ENCODE data around the gene RNF146.
"Not testable (repeated sequence)": the region's sequence is repeated elsewhere in the genome, so short reads cannot be mapped to it uniquely, and the experiment has no call there.

Gene RNF146, protein sequence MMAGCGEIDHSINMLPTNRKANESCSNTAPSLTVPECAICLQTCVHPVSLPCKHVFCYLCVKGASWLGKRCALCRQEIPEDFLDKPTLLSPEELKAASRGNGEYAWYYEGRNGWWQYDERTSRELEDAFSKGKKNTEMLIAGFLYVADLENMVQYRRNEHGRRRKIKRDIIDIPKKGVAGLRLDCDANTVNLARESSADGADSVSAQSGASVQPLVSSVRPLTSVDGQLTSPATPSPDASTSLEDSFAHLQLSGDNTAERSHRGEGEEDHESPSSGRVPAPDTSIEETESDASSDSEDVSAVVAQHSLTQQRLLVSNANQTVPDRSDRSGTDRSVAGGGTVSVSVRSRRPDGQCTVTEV

DNA sequence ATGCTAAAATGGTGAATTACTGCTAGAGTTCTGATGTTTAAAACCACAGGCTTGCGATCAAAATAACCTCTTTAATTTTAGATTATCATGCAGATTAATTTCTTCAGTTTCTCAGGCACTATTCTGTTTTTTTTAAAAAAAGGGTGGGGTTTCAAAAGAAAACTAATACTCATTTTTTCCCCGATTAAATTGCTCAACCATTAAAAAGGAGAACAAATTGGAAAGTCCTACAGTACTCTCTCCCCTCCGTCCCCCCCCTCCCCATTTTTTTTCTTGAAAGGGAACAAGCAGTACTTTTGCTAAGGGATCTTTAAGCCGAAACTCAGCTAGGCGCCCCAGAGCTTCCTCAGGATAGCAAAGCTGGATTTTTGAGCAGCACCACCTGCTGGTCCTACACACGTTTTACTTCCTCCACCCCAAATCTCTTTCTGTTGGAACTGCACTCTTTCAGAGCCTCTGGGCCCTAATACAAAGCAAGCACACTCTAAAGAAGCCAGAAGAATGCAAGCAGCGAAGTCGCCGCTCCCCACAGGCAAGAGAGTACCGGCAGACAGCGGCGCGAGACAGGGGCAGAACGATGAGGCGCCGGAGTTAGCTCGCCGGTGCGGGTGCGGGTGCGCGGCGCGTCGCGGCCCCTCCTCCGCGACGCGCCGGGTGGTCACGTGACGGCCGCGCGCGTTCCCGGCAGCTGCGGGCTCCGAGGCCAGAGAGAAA lies at the start of gene RNF146:
Gene RNF146 (plus strand): TSS at position 687 of the 714 bp plus-strand sequence. CDS start 13,475 bp downstream, outside the sequence.
- DNase-seq: peak; percentile 74

DNA sequence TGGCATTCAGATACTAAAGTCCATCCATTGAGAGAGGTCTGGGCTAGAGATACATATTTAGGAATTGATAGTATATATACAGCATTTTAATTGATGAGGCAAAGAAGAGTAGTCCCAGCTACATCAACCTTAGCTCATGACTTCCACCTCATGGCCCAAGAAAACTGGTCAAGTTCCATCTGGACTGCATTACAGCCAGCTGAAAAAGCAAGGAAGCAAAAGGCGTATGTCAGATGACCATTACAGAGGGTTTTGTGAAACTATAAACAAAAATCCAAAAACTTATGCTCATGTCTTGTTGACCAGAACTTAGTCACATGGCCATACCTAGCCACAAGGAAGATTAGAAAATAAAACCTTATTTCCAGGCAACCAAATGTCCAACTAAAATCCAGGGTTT lies 46.8 kb upstream of the RNF146 start:
- DNase-seq: no peak

DNA sequence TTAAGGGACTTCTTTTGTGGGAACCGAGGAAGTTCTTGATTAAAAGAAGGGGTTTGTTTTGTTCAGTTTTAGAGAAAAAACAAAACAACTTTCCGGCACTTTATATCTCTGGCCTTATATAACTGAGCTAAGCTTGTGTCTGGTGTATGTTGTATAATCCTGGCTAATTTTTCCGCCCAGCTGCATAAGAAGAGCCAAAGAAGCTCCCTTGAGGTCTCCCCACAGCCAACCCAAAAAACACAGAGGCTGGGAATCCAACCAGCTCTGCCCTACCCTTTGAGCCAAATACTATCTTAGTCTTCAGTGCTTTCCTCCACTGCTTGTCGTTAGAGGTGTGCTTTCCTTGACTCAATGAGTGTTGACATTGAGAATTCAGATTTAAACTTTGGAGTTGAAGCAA lies 45.5 kb upstream of the RNF146 start:
- no peak for DNase-seq

DNA sequence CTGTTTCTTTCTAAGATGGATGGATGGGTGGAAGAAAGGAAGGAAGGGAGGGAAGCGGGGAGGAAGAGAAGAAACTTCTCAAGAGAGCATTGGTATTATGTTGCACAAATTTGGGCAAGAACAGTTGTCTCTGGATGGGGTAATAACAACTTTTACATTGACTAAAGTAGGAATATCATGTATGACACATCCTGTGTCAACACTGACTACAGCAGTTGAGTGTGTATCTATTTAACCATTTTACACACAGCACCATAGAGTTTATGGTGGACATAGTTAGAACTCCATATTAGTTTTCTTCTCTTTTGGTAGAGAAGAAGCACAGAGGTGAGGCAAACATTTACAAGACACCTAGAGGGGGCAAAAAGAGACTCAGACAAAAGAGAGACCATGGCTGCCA lies 44.2 kb upstream of the RNF146 start:
- DNase-seq: no peak

DNA sequence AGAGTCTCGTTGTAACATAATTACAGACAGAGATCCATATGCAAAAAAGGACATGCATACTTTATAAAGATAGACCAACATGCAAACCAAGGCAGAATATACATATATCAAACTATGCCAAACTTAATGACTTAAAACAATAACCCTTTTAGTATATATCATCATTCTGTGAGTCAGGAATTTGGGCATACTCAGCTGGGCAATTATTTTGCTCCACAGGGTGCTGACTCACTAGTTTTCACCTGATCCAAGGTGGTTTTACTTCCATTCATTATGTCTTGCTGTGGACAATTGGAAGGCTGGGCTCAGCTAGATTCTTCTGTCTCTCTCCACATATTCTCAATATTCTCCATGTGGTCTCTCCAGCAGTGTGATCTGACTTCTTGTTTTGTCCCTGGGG lies 41.2 kb upstream of the RNF146 start:
- DNase-seq: no peak

DNA sequence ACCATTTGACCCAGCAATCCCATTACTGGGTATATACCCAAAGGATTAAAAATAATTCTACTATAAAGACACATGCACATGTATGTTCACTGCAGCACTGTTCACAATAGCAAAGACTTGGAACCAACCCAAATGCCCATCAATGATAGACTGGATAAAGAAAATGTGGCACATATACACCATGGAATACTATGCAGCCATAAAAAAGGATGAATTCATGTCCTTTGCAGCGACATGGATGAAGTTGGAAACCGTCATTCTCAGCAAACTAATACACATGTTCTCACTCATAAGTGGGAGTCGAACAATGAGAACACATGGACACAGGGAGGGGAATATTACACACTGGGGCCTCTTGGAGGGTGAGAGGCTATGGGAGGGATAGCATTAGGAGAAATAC lies 32.8 kb upstream of the RNF146 start:
- not testable (repeated sequence) for DNase-seq

DNA sequence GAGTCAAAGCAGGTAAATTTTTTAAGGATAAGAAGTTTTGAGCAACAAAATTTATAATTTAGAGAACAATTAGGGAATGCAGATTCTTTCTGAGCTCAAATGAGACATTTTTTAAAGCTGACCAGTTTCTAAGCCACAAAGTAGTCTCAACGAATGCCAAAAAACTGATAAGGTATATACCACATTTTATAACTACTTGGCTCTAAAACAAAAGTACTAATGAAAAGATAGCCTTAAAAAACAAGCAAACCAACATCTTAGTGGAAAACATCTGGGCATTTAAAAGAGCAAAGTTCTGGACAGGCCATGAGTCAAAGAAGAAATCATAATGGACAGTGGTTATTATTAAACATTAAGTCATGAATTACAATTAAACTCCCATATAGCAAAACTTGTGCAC lies 23.2 kb upstream of the RNF146 start:
- no peak for DNase-seq

DNA sequence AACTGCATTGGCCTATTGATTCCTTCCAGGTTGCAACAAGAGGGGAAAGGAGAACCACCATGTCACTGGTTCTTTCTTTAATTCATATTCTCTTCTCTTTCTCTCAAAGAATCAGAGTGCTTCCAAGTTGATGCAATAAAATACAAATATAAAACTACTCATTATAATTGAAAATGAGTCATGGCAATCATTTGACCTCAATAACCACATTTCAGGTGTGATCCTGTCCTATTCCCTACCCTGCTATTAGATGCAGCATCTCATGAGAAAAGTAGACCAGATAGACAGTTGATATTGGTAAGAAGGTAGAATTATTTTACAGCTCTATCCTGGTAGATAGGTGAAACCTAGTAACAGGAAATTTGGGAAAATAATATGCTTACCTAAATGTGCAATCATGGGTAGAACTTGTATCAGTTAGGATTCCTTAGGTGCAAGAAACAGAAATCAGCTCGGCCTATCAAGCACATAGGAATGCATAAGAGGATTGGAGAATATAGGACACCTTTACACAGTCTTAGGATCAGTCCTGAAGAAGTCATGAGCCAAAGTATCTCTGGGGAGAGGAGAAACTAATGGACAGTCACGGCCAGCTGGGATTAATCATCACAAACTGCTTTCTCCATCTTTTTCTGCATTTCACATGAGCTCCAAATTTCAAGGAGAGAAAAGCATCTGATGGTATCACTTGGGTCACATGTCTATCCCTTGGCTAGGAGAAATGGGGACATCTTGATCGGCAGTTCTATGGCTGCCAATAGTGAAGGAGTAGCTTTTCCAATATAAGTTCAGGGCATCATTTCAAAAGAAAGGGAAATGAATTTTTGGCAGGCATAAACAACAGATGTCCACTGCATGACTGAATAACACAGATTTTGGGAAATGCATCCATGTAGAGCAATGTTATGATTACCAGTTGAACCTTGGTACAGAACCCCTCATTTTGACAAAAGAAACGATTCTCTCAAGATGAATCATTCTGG lies 19.3 kb upstream of the RNF146 start:
- DNase-seq: no peak

DNA sequence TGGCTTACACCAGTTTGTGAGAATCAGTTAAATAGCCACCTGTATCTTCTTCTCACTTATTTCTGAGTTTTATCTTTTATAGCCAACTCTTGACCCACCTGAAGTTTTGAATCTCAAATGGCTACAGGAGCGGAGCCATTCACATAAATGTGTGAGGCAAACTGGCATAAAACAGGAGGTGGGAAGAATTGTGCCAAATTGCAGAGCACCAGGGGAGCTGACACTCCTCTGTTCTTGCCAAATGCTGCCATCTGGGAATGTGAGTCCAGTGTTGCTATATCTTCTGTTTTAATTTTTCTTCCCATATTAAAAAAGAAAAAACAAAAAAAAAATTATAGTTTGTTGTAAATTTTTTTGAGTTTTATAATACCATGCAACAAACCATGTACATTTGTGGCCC lies 17.0 kb upstream of the RNF146 start:
- DNase-seq: no peak

DNA sequence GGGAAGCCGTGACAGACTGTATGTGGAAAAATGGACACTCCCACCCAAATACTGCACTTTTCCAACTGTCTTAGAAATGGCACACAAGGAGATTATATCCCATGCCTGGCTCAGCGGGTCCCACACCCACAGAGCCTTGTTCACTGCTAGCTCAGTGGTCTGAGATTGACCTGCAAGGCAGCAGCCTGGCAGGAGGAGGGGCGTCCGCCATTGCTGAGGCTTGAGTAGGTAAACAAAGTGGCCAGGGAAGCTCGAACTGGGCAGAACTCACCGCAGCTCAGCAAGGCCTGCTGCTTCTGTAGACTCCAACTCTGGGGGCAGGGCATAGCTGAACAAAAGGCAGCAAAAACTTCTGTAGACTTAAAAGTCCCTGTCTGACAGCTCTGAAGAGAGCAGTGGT lies 11.4 kb upstream of the RNF146 start:
- no peak for DNase-seq

DNA sequence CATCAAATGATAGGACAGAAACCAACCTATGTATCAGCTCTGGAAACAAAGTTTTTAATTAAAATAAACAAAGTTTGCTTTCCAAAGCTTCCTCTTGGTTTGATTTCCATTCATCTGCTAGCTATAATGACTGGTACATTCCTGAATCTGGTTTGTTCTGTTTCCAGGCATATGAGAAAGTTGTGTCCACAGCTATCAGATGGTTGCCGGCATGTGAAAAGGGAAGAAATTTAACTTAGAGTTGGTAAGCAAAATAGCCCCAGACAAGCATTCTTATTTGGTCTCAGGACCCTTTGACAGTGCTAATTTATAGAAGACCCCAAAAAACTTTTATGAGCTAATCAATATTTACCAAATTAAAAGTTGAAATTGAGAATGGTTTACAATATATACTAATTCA lies 3.8 kb upstream of the RNF146 start:
- DNase-seq: no peak

DNA sequence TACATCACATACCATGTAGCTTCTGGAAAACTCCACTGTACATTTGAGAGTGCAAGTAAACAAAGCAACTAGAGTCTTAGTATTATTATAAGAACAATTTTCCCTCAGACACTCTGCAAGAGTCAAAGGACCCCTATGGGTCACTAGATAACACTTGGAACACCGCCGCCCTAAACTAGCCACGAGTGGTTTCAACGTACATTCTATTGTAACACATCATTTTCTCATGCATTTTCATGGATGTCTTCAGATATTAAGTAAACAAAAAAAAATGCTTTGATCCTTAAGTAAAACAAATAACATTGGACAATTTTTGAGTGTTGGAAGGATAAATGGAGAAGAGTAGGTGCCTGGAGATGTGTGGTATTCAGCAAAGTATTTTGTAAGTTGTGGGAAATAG lies 3.2 kb upstream of the RNF146 start:
- DNase-seq: no peak

DNA sequence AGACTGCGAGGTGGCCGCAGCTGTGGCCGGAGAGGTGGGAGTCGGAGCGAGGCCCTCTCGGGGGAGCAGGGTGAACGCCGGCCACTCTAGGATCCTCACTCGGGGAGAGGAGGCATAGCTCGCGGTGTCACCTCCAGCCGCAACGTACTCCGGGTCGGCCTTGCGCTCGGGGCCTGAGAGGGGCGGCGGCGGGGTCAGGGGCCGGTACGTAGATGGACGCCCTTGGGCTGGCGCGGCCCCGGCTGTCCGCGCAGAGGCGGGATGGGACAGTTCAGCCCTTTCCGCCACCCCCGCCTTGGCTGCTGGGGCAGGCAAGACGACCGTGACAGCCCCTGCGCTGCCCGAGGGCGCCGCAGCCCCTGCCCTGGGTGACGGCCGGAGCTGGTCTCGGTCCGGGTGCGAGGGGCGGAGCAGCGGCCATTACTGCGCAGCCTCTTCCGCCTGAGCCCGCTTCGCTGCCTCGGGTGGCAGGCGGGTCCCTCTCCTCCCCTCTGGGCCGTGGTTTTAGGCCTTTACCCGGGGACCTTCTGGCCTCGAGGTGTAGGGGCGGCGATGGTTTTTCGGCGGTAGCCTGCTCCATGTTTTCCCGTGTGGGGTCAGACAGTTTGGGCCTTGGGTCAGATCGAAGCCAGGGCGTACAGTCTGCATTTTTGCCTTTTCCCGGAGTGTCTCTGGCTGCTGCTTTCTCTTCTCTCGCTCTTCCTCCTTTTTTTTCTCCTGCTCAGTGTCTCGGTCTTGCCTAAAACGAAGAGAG lies 405 bp downstream of the RNF146 start:
- DNase-seq: peak; percentile 57

DNA sequence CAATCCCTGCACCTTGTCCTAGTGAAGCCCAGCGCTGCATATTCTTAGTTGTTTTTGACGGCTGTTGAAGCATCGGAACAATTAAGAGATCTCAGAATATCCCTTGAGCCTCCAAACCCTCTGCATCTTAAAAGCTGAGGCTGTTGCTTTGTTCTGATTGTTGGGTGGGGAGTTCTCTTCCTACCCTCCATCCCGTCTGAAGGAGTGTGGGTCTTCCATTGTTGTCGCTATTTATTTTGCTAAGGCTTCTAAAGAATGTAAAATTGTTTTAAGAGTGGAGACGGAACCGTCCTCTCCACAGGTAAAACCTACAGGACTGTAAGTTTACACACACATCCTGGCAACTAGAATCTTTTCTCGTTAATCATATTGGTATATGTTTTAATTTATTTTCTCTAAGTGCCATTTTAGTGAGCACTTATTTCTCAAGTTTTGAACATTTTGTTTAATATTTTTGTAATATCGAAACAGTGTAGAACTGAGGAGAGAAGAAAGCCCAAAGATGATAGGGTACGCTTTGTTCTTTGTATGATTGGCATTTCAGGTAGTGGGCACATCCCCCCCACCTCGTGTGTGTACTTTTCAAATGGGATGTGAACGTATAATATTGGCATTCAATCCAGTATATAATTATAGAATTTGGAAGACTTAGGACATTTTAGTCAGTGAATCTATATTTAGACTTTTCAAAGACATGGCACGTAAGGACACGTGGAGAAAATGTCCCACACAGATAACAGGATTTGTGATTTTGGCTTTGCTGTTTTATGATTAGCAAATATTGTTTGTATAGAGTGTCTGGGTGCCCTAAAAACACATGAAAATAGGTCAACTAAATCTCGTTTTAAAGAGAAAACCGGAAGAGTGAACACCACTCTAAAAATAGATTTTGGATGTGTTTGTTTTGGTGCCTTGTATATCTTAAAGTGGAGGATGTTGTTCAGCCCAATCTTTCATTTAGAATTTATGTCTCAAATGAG lies 1.3 kb downstream of the RNF146 start:
- no peak for DNase-seq

DNA sequence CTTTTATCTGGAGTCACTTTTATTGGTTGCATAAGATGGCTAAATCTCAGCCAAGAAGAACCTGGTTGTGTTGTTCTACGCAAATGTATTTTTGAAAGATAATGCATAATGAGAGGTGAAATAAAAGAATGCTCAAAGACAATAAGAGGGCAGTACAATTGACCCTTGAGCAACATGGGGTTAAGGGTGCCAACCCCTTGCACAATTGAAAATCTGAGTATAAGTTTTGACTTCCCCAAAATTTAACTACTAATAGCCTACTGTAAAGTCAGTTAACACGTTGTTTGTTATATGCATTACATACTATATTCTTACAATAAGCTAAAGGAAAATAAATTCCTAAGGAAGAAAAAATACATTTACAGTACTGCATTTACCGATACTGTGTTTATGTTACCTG lies 5.9 kb downstream of the RNF146 start:
- no peak for DNase-seq

DNA sequence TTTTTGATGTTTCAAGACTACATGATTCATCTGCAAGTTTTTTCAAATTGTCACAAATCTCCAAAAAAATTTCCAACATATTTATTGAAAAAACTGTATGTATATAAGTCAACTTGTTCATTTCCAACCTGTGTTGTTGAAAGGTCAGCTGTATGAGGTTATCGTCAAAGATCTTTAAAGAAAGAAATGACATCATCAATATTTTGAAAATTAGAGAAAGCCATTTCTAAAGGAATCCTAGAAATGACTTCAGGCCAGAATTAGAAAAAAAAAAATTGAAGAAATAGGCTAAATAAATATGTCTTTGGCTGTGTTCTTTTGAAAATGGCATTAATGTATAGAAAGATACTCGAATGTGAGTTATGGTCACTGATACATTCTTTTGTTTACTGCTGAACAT lies 6.8 kb downstream of the RNF146 start:
- no peak for DNase-seq

DNA sequence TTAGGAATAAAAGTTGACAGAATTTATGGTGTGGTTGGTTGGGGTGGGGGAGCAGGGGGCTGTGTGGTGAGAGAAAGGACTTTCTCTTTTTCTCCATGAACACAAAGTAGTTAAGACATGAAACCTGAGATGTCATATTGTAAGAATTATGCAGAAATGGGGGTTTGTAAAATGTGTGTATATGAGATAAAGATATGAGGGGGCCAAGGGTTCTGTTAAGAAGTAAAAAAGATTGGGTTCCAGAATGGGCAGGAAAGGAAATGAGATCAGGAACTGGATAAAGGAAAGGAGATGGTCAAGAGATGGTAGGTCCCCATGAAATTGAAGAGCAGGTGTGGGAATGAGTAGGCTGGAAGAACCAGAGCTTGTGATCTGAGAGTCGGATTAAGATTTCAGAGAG lies 9.7 kb downstream of the RNF146 start:
- no peak for DNase-seq

DNA sequence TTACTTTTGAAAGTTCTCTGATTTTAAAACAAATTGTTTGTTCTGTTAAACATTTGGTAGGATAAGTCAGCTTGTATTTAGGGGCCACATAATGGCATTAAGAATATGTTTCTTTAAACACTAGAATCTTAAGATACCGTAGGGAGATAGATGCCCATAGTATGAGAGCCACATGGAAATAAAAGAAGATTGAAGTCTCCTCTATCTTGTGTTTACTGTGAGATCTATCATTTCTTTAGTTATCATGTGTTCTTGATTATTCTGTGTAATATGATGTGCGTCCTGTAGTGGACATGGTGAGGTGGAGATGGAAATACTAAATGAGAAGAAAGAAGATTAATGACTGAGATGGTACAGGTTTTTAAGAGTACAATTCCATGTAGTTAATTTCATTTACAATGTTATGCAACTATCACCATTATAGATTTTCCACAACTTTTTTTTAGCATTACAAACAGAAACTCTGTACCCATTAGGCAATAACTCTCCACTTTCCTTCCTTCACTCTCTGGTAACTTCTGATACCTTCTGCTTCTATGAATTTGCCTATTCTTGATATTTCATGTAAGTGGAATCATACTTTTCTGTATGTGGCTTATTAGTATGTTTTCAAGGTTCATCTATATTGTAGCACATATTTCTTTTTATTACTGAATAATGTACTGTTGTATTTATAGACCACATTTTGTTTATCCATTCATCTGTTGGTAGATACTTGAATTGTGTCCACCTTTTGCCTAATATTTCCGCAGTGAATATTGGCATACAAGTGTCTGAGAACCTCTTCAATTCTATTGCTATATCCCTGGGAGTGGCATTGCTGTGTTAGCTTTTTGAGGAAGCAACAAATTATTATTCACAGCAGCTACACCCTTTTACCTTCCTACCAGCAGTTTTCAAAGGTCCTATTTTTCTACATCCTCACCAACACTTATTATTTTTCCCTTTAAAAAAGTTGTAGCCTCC lies 11.5 kb downstream of the RNF146 start:
- no peak for DNase-seq

DNA sequence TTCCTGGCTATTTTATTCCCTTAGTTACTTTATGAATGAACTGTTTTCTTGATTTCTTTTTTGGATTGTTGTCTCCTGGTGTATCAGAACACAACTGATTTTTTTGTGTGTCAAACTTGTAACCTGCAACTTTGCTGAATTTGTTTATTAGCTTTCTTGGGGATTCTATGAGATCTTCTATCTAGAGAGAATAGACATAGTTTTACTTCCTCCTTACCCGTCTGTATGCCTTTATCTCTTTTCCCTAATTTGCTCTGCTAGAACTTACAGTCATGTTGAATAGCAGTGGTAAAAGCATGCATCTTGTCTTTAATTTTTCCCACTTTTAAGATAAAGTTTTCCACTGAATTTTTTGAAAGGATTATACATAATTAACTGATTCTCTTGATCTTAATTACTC lies 13.2 kb downstream of the RNF146 start:
- DNase-seq: no peak

DNA sequence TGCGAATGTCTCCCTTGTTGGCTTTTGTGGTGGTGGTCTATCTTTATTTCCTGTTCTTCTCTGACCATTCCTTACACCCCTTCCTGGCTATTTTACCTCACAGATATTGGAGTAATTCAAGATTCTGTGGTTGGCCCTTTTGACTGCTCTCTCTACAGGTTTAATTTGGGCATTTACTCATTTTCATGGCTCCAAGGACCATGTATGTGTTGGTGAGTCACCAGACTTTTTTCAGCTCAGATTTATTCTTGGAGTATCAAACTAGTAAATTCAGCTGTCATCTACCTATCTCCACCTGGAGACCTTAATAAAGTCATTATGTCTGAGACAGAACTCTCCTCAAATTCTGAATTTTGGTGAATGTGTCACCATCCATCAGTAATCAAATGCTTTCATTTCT lies 15.5 kb downstream of the RNF146 start:
- no peak for DNase-seq
